Keratinocyte (primary cell): Measurements from ENCODE around the gene ZNF236.

Source experiments
- CTCF ChIP-seq, 3 experiments: IDR thresholded peaks in 1 of 3; conservative IDR thresholded peaks in 1 of 3; optimal IDR thresholded peaks in 1 of 3; 2 replicates in 2 of 3; 3 replicates in 1 of 3; pipeline versions ENCODE3 to v1.5.1; 2011; ENCODE audit warnings: low read length in 3 of 3, mild to moderate bottlenecking in 3 of 3, moderate library complexity in 2 of 3, control low read depth in 1 of 3, inconsistent platforms in 1 of 3; ENCODE audit not compliant: insufficient read depth in 2 of 3; ENCODE audit errors: extremely low read depth in 1 of 3
- EZH2 ChIP-seq: IDR thresholded peaks from one replicate; pipeline ENCODE4 v1.6.1; 2012; ENCODE audit warnings: inconsistent platforms, mild to moderate bottlenecking, low read length, moderate library complexity

- TF ChIP-seq CTCF (optimal IDR thresholded peaks at IDR 0.05 in 1 of 3, IDR thresholded peaks at IDR 0.05 in 1 of 3, conservative IDR thresholded peaks at IDR 0.05 in 1 of 3; ENCODE audit: extremely low read depth in 1 of 3, insufficient read depth in 2 of 3, low read length in 3 of 3) = peak; percentile 86 to 98 (median 91)
- no peak for TF ChIP-seq EZH2
These were observed 178.2 kb downstream of the ZNF236 start for GRCh38 chr18:77000527-77000926.
